HCT116 (cell line): ENCODE data around the gene ITGB1BP1. TPM values are rescaled to one million over a fixed set of nuclear protein-coding genes. Genes with fewer than 3 reads are reported as not detected.

Experiments used
- ATAC-seq: fragments of 200-7000 bp; cut with Tn5 transposase; 2 replicates; pipeline ENCODE4 v1.9.1; 2020; ENCODE audit warnings: mild to moderate bottlenecking, moderate library complexity
- BruUV-seq: library from RNA; stranded (reverse); fragments of 400-500 nt; replicated peaks from 2 replicates; lab custom pipeline; 2021; lab: Mats Ljungman, UMichigan
- CTCF ChIA-PET: fragments of 300-600 bp; sonication (Branson Sonifier 250); formaldehyde crosslinking; loops from one replicate; lab custom pipeline; 2021; ENCODE audit warnings: antibody characterized with exemption; lab: Charles Lee
- POLR2A ChIA-PET: fragments of 300-600, 350-600 bp; sonication (Branson Sonifier 250); formaldehyde crosslinking; loops from one replicate; lab custom pipeline; 2021; ENCODE audit warnings: antibody characterized with exemption; lab: Charles Lee
- RAD21 ChIA-PET, 2 experiments: fragments of 300-600 bp; sonication (Branson Sonifier 250); formaldehyde crosslinking; loops; one replicate each; lab custom pipeline; 2023; ENCODE audit warnings: low total read pairs in 2 of 2; ENCODE audit not compliant: uncharacterized antibody in 2 of 2, unreplicated experiment in 2 of 2, low non-redundant PET in 1 of 2; lab: Charles Lee
- DNase-seq: peaks from one replicate; pipeline ENCODE4 v3.0.0-alpha.2; 2010; ENCODE audit warnings: low read depth, low spot score
- H2AFZ ChIP-seq: fragments of 200-600 bp; shearing (Covaris generic), sonication (generic); 2 replicates; pipeline ENCODE4 v1.6.1; 2017; ENCODE audit warnings: low read depth, mixed run types, mixed read lengths, antibody characterized with exemption, low read length; ENCODE audit not compliant: poor library complexity, severe bottlenecking
- H3K27ac ChIP-seq: 2 replicates; pipeline ENCODE4 v1.5.1; 2012; ENCODE audit warnings: low read depth, low read length
- H3K27me3 ChIP-seq: fragments of 200-600 bp; sonication (generic); 2 replicates; pipeline ENCODE4 v1.6.1; 2016; ENCODE audit warnings: mixed run types, low read length, mixed read lengths; ENCODE audit not compliant: insufficient read depth
- H3K36me3 ChIP-seq, 2 experiments: fragments of 200-500 bp in 1 of 2; fragments of 200-600 bp in 1 of 2; sonication (Bioruptor generic) in 1 of 2; sonication (generic) in 1 of 2; 2 replicates each; pipeline versions ENCODE4 v1.5.1 to v1.6.1; 2014 to 2016; ENCODE audit warnings: low read length in 2 of 2, inconsistent platforms in 1 of 2, mixed read lengths in 1 of 2, mixed run types in 1 of 2; ENCODE audit not compliant: insufficient read depth in 2 of 2, control insufficient read depth in 1 of 2
- H3K4me1 ChIP-seq, 2 experiments: fragments of 200-600 bp in 1 of 2; sonication (generic) in 1 of 2; 2 replicates each; pipeline versions ENCODE4 v1.5.1 to v1.6.1; 2012 to 2017; ENCODE audit warnings: low read length in 2 of 2, inconsistent platforms in 1 of 2, mild to moderate bottlenecking in 1 of 2, mixed read lengths in 1 of 2, mixed run types in 1 of 2, moderate library complexity in 1 of 2; ENCODE audit not compliant: insufficient read depth in 2 of 2, control insufficient read depth in 1 of 2
- H3K4me2 ChIP-seq: fragments of 200-600 bp; sonication (generic); 2 replicates; pipeline ENCODE4 v1.6.1; 2017; ENCODE audit warnings: mixed run types, low read length, mixed read lengths
- H3K4me3 ChIP-seq, 2 experiments: fragments of 200-600 bp in 1 of 2; sonication (generic) in 1 of 2; replicated peaks in 1 of 2; 2 replicates each; pipeline ENCODE4 v1.5.1; 2011 to 2016; ENCODE audit warnings: low read length in 2 of 2, control low read depth in 1 of 2, low read depth in 1 of 2, mild to moderate bottlenecking in 1 of 2, mixed read lengths in 1 of 2, mixed run types in 1 of 2
- H3K79me2 ChIP-seq: fragments of 200-600 bp; sonication (generic); 2 replicates; pipeline ENCODE4 v1.6.1; 2017; ENCODE audit warnings: mild to moderate bottlenecking, mixed run types, low read length, moderate library complexity, mixed read lengths; ENCODE audit not compliant: insufficient read depth
- H3K9ac ChIP-seq: fragments of 200-600 bp; sonication (generic); 2 replicates; pipeline ENCODE4 v1.6.1; 2016; ENCODE audit warnings: low read length, mixed read lengths
- H3K9me2 ChIP-seq: fragments of 200-600 bp; sonication (generic), shearing (Covaris generic); 2 replicates; pipeline ENCODE4 v1.6.1; 2017; ENCODE audit warnings: mixed run types, mild to moderate bottlenecking, moderate library complexity; ENCODE audit not compliant: insufficient read depth
- H3K9me3 ChIP-seq, 2 experiments: fragments of 200-500 bp in 1 of 2; fragments of 200-600 bp in 1 of 2; sonication (Bioruptor generic) in 1 of 2; sonication (generic) in 1 of 2; 2 replicates each; pipeline ENCODE4 v1.6.1; 2014 to 2017; ENCODE audit warnings: low read length in 2 of 2, mixed read lengths in 2 of 2, inconsistent platforms in 1 of 2, low read depth in 1 of 2, mild to moderate bottlenecking in 1 of 2, mixed run types in 1 of 2, moderate library complexity in 1 of 2; ENCODE audit not compliant: control insufficient read depth in 1 of 2, insufficient read depth in 1 of 2
- H4K20me1 ChIP-seq: fragments of 200-600 bp; sonication (generic), shearing (Covaris generic); 2 replicates; pipeline ENCODE4 v1.6.1; 2017; ENCODE audit warnings: mixed run types, mild to moderate bottlenecking, moderate library complexity; ENCODE audit not compliant: insufficient read depth
- ATF3 ChIP-seq: IDR thresholded peaks from 2 replicates; pipeline ENCODE4 v1.6.1; 2012
- CBX3 ChIP-seq: IDR thresholded peaks from 2 replicates; pipeline ENCODE4 v1.6.1; 2012; ENCODE audit warnings: low read depth
- ELF1 ChIP-seq: IDR thresholded peaks from 2 replicates; pipeline ENCODE4 v1.6.1; 2012; ENCODE audit warnings: low read depth, borderline replicate concordance
- EZH2 ChIP-seq: fragments of 200-600 bp; sonication (generic); IDR thresholded peaks from 2 replicates; pipeline ENCODE4 v1.6.1; 2017; ENCODE audit warnings: antibody characterized with exemption, mixed run types
- JUND ChIP-seq: IDR thresholded peaks from 2 replicates; pipeline ENCODE4 v1.6.1; 2012
- POLR2A ChIP-seq: IDR thresholded peaks from 2 replicates; pipeline ENCODE4 v1.7.0; 2011; ENCODE audit warnings: borderline replicate concordance; ENCODE audit not compliant: insufficient read depth, insufficient read length; ENCODE audit errors: extremely low read depth
- TCF7L2 ChIP-seq: IDR thresholded peaks from 2 replicates; pipeline ENCODE4 v1.7.0; 2011; ENCODE audit warnings: borderline replicate concordance, inconsistent platforms; ENCODE audit not compliant: insufficient read depth, insufficient read length; ENCODE audit errors: extremely low read depth
- YY1 ChIP-seq: IDR thresholded peaks from 2 replicates; pipeline ENCODE4 v1.6.1; 2011; ENCODE audit warnings: low read length, low read depth, moderate library complexity, mild to moderate bottlenecking; ENCODE audit not compliant: insufficient replicate concordance; ENCODE audit errors: extremely low read depth
- ZNF274 ChIP-seq: fragments of 200-500 bp; sonication (Bioruptor generic); IDR thresholded peaks from 2 replicates; pipeline ENCODE4 v1.6.1; 2014; ENCODE audit warnings: mild to moderate bottlenecking, low read depth, low read length, inconsistent platforms
- intact Hi-C: fragments of 100-400 bp; cut with micrococcal nuclease; formaldehyde crosslinking; loops from 2 replicates; pipeline ENCODE4 v1.10.0; 2022
- total RNA-seq: library from RNA; stranded (reverse); gene quantifications from one replicate; pipeline ENCODE4 v1.2.1, GENCODE V29; 2021; ENCODE audit not compliant: unreplicated experiment
- TF ChIP-seq, protein P1 (sequence below), 3 experiments: fragments of 200-600 bp in 1 of 3; sonication (generic) in 1 of 3; IDR thresholded peaks in 2 of 3; conservative IDR thresholded peaks in 1 of 3; 2 replicates each; pipeline ENCODE4 v1.5.1; 2012 to 2017; ENCODE audit warnings: low read depth in 2 of 3, low read length in 2 of 3, antibody characterized with exemption in 1 of 3, borderline replicate concordance in 1 of 3, control low read depth in 1 of 3, mild to moderate bottlenecking in 1 of 3, mixed read lengths in 1 of 3, mixed run types in 1 of 3, moderate library complexity in 1 of 3; ENCODE audit not compliant: insufficient read depth in 1 of 3
- TF ChIP-seq, protein P2 (sequence below): IDR thresholded peaks from 2 replicates; pipeline ENCODE4 v1.6.1; 2012

The ITGB1BP1 gene
- total RNA-seq, 1 experiment from 2014 or later: 86.9 TPM

GRCh38 chr2:9390991-9391390 lies 32.3 kb downstream of the ITGB1BP1 start:
- no TSS peak for BruUV-seq
- CTCF ChIA-PET: no interaction called here
- RAD21 ChIA-PET: no interaction called here

More at GRCh38 chr2:9390991-9391390, 32.3 kb downstream of the ITGB1BP1 start:
- H3K4me1 ChIP-seq: peaks cover 14 to 21% of the 10 kb centered on the region in 2 experiments
- POLR2A ChIA-PET: no interaction called here
- no peak overlapping the region for H3K27ac ChIP-seq
- intact Hi-C loops: no loop called here
- H3K79me2 ChIP-seq: no peaks in the 10 kb centered on the region
- H3K4me2 ChIP-seq: no peak overlapping the region
- no peak overlapping the region for H3K9ac ChIP-seq
- H3K9me3 ChIP-seq: no peaks in the 10 kb centered on the region
- no peaks in the 10 kb centered on the region for H3K9me2 ChIP-seq
- no peaks in the 10 kb centered on the region for H4K20me1 ChIP-seq
- TF ChIP-seq, protein P1, sequence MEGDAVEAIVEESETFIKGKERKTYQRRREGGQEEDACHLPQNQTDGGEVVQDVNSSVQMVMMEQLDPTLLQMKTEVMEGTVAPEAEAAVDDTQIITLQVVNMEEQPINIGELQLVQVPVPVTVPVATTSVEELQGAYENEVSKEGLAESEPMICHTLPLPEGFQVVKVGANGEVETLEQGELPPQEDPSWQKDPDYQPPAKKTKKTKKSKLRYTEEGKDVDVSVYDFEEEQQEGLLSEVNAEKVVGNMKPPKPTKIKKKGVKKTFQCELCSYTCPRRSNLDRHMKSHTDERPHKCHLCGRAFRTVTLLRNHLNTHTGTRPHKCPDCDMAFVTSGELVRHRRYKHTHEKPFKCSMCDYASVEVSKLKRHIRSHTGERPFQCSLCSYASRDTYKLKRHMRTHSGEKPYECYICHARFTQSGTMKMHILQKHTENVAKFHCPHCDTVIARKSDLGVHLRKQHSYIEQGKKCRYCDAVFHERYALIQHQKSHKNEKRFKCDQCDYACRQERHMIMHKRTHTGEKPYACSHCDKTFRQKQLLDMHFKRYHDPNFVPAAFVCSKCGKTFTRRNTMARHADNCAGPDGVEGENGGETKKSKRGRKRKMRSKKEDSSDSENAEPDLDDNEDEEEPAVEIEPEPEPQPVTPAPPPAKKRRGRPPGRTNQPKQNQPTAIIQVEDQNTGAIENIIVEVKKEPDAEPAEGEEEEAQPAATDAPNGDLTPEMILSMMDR (IDR thresholded peaks at IDR 0.05 in 2 of 3, conservative IDR thresholded peaks at IDR 0.05 in 1 of 3; ENCODE audit: borderline replicate concordance in 1 of 3, insufficient read depth in 1 of 3, low read depth in 2 of 3, low read length in 2 of 3): no peak
- no peak for TF ChIP-seq ZNF274
- TF ChIP-seq CBX3: no peak
- TF ChIP-seq YY1: no peak
- TF ChIP-seq, protein P2, sequence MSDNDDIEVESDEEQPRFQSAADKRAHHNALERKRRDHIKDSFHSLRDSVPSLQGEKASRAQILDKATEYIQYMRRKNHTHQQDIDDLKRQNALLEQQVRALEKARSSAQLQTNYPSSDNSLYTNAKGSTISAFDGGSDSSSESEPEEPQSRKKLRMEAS: no peak
- no peak for TF ChIP-seq POLR2A
- no peak for TF ChIP-seq TCF7L2
- no peak for TF ChIP-seq JUND
- TF ChIP-seq ELF1: no peak
- TF ChIP-seq EZH2: no peak
- TF ChIP-seq ATF3: no peak
- ATAC-seq (no peak), DNase-seq (no peak)
- H3K36me3 ChIP-seq: peaks cover 0 to 4% of the 10 kb centered on the region in 2 experiments; a peak in 1 of 4 replicates
- no peaks in the 10 kb centered on the region for H3K27me3 ChIP-seq
- no peak overlapping the region for H3K4me3 ChIP-seq
- no peak overlapping the region for H2AFZ ChIP-seq
